OCI-LY1 (cell line): ENCODE results near the gene PGRMC2.

Source experiments
- H2AFZ ChIP-seq: fragments of 200-600 bp; sonication (generic), shearing (Covaris generic); 2 replicates; pipeline ENCODE4 v1.6.0; 2014; ENCODE audit warnings: antibody characterized with exemption, mild to moderate bottlenecking, low read length
- H3F3A ChIP-seq: fragments of 200-600 bp; sonication (generic), shearing (Covaris generic); 2 replicates; pipeline ENCODE4 v1.6.0; 2014; ENCODE audit warnings: mild to moderate bottlenecking, antibody characterized with exemption, low read length, moderate library complexity; ENCODE audit not compliant: insufficient read depth
- H3K27ac ChIP-seq: fragments of 200-600 bp; sonication (generic); 2 replicates; pipeline ENCODE4 v1.5.1; 2014; ENCODE audit warnings: low read length, mixed run types, mild to moderate bottlenecking, low read depth; ENCODE audit not compliant: poor library complexity, severe bottlenecking
- H3K27me3 ChIP-seq: fragments of 200-600 bp; sonication (generic); 2 replicates; pipeline ENCODE4 v1.6.0; 2014; ENCODE audit warnings: antibody characterized with exemption, mild to moderate bottlenecking, low read length, moderate library complexity; ENCODE audit not compliant: insufficient read depth
- H3K36me3 ChIP-seq: fragments of 200-600 bp; sonication (generic); 2 replicates; pipeline ENCODE4 v1.6.1; 2014; ENCODE audit warnings: mild to moderate bottlenecking, antibody characterized with exemption, low read length, moderate library complexity, mixed read lengths; ENCODE audit not compliant: insufficient read depth
- H3K4me1 ChIP-seq: fragments of 200-600 bp; sonication (generic); 2 replicates; pipeline ENCODE4 v1.5.1; 2014; ENCODE audit warnings: mild to moderate bottlenecking, low read length, moderate library complexity; ENCODE audit not compliant: insufficient read depth, severe bottlenecking
- H3K4me2 ChIP-seq: fragments of 200-600 bp; sonication (generic), shearing (Covaris generic); 2 replicates; pipeline ENCODE4 v1.6.1; 2014; ENCODE audit warnings: low read length
- H3K4me3 ChIP-seq: fragments of 200-600 bp; sonication (generic); 2 replicates; pipeline ENCODE4 v1.5.1; 2014; ENCODE audit warnings: low read length, low read depth, mild to moderate bottlenecking, mixed read lengths; ENCODE audit not compliant: poor library complexity, severe bottlenecking
- H3K79me2 ChIP-seq: fragments of 200-600 bp; shearing (Covaris generic); 2 replicates; pipeline ENCODE4 v1.6.1; 2016; ENCODE audit warnings: mixed run types, low read length, mixed read lengths; ENCODE audit not compliant: insufficient read depth
- H3K9ac ChIP-seq: fragments of 200-600 bp; sonication (generic), shearing (Covaris generic); 2 replicates; pipeline ENCODE4 v1.6.1; 2014; ENCODE audit warnings: mild to moderate bottlenecking, low read length, mixed read lengths
- H3K9me2 ChIP-seq: fragments of 200-600 bp; sonication (generic), shearing (Covaris generic); 2 replicates; pipeline ENCODE4 v1.6.1; 2014; ENCODE audit warnings: low read depth, mild to moderate bottlenecking, low read length, mixed read lengths
- H3K9me3 ChIP-seq: fragments of 200-600 bp; shearing (Covaris generic); 2 replicates; pipeline ENCODE4 v1.6.1; 2014; ENCODE audit warnings: low read length, mixed read lengths
- H4K20me1 ChIP-seq: fragments of 200-600 bp; sonication (generic), shearing (Covaris generic); 2 replicates; pipeline ENCODE4 v1.6.0; 2016; ENCODE audit warnings: mild to moderate bottlenecking, low read length; ENCODE audit not compliant: insufficient read depth
- EZH2 ChIP-seq: fragments of 200-600 bp; sonication (generic), shearing (Covaris generic); IDR thresholded peaks from 2 replicates; pipeline ENCODE4 v1.8.0; 2017; ENCODE audit warnings: borderline replicate concordance, mixed run types, mild to moderate bottlenecking, antibody characterized with exemption, low read length, moderate library complexity, mixed read lengths
- TF ChIP-seq, protein P1 (sequence below): fragments of 200-600 bp; sonication (generic), shearing (Covaris generic); IDR thresholded peaks from 2 replicates; pipeline ENCODE4 v1.5.1; 2017; ENCODE audit warnings: mild to moderate bottlenecking, antibody characterized with exemption, low read length, moderate library complexity, mixed read lengths

The PGRMC2 gene

GRCh38 chr4:128299848-128300247 is 12.2 kb upstream of the PGRMC2 start:
- no peak overlapping the region for H3K4me2 ChIP-seq
- TF ChIP-seq EZH2 = no peak
- TF ChIP-seq, protein P1, sequence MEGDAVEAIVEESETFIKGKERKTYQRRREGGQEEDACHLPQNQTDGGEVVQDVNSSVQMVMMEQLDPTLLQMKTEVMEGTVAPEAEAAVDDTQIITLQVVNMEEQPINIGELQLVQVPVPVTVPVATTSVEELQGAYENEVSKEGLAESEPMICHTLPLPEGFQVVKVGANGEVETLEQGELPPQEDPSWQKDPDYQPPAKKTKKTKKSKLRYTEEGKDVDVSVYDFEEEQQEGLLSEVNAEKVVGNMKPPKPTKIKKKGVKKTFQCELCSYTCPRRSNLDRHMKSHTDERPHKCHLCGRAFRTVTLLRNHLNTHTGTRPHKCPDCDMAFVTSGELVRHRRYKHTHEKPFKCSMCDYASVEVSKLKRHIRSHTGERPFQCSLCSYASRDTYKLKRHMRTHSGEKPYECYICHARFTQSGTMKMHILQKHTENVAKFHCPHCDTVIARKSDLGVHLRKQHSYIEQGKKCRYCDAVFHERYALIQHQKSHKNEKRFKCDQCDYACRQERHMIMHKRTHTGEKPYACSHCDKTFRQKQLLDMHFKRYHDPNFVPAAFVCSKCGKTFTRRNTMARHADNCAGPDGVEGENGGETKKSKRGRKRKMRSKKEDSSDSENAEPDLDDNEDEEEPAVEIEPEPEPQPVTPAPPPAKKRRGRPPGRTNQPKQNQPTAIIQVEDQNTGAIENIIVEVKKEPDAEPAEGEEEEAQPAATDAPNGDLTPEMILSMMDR = no peak
- peaks cover 8% of the 10 kb centered on the region; the same call in 1 of the 2 replicates for H3K36me3 ChIP-seq

GRCh38 chr4:128298852-128299251 is 11.2 kb upstream of the PGRMC2 start:
- no peaks in the 10 kb centered on the region for H3K79me2 ChIP-seq
- H3K4me1 ChIP-seq = no peaks in the 10 kb centered on the region
- TF ChIP-seq, protein P1 = no peak
- no peak for TF ChIP-seq EZH2
- no peaks in the 10 kb centered on the region for H3F3A ChIP-seq
- H3K36me3 ChIP-seq = peaks cover 8% of the 10 kb centered on the region; the same call in 1 of the 2 replicates
- H4K20me1 ChIP-seq = no peaks in the 10 kb centered on the region
- no peaks in the 10 kb centered on the region for H3K27me3 ChIP-seq
- no peak overlapping the region for H3K27ac ChIP-seq
- no peaks in the 10 kb centered on the region for H3K9me2 ChIP-seq
- H2AFZ ChIP-seq = no peak overlapping the region
- no peaks in the 10 kb centered on the region for H3K9me3 ChIP-seq
- H3K9ac ChIP-seq = no peak overlapping the region
- no peak overlapping the region for H3K4me2 ChIP-seq
- no peak overlapping the region for H3K4me3 ChIP-seq

More at GRCh38 chr4:128299848-128300247, 12.2 kb upstream of the PGRMC2 start:
- Histone ChIP-seq H3K9me2 (no peaks in the 10 kb centered on the region), H2AFZ (no peak overlapping the region), H3K79me2 (no peaks in the 10 kb centered on the region), H3K9ac (no peak overlapping the region), H3K9me3 (no peaks in the 10 kb centered on the region), H3K27ac (no peak overlapping the region), H3K4me1 (no peaks in the 10 kb centered on the region), H3F3A (no peaks in the 10 kb centered on the region), H3K4me3 (no peak overlapping the region), H3K27me3 (no peaks in the 10 kb centered on the region), H4K20me1 (no peaks in the 10 kb centered on the region)

- Histone ChIP-seq H3K27ac (no peak overlapping the region), H3K79me2 (no peaks in the 10 kb centered on the region), H3K36me3 (peaks cover 8% of the 10 kb centered on the region; the same call in 1 of the 2 replicates), H3K9me2 (no peaks in the 10 kb centered on the region), H3K4me1 (no peaks in the 10 kb centered on the region), H4K20me1 (no peaks in the 10 kb centered on the region), H3F3A (no peaks in the 10 kb centered on the region), H3K4me2 (no peak overlapping the region), H2AFZ (no peak overlapping the region), H3K27me3 (no peaks in the 10 kb centered on the region), H3K4me3 (no peak overlapping the region), H3K9me3 (no peaks in the 10 kb centered on the region), H3K9ac (no peak overlapping the region)
- TF ChIP-seq, protein P1 = no peak
- no peak for TF ChIP-seq EZH2
These were observed 10.6 kb upstream of the PGRMC2 start for GRCh38 chr4:128298146-128298758.
